ENCODE data around the gene ANLN. TPM values are rescaled to one million over a fixed set of nuclear protein-coding genes. Genes with fewer than 3 reads are reported as not detected.

ANLN gene
- total RNA-seq, 3 donors from 2014 or later (not counting 1 experiment from before 2014, with no cell fraction given), result 1.7 to 2.9 (median 2.0) TPM

- no peak for DNase-seq
These were observed 78.9 kb downstream of the ANLN start for GRCh38 chr7:36468370-36469101.

GRCh38 chr7:36469236-36469635, 79.6 kb downstream of the ANLN start:
- H3K9me3 ChIP-seq (ENCODE audit: control insufficient read depth, insufficient read depth, low read length), result no peaks in the 10 kb centered on the region
- no peak for TF ChIP-seq CTCF (IDR thresholded peaks at IDR 0.05)
- H3K27me3 ChIP-seq (ENCODE audit: control insufficient read depth, insufficient read depth, low read length), result no peaks in the 10 kb centered on the region
- DNase-seq (no peak), ATAC-seq (no peak)
- intact Hi-C loops (cut with micrococcal nuclease), result no loop called here
- no peaks in the 10 kb centered on the region for H3K36me3 ChIP-seq (ENCODE audit: control insufficient read depth, insufficient read depth, low read length)
- H3K4me1 Mint-ChIP-seq, result peaks cover 1 to 6% of the 10 kb centered on the region in 2 donors
- no peak overlapping the region for H3K27ac ChIP-seq (ENCODE audit: low read length)
- H3K36me3 Mint-ChIP-seq, result no peaks in the 10 kb centered on the region
- H3K4me1 ChIP-seq (ENCODE audit: control insufficient read depth, insufficient read depth, low read length), result peaks cover 3% of the 10 kb centered on the region
- H3K4me3 ChIP-seq (ENCODE audit: low read length), result no peak overlapping the region
- H3K27ac Mint-ChIP-seq, result no peak overlapping the region
- H3K4me3 Mint-ChIP-seq, result no peak overlapping the region
- H3K9me3 Mint-ChIP-seq, result no peaks in the 10 kb centered on the region
- H3K27me3 Mint-ChIP-seq (ENCODE audit: low read depth in 2 of 2), result peaks cover 8 to 23% of the 10 kb centered on the region in 2 donors

More at GRCh38 chr7:36468370-36469101, 78.9 kb downstream of the ANLN start:
- Mint-ChIP-seq H3K4me3 (no peak overlapping the region), H3K4me1 (no peaks in the 10 kb centered on the region), H3K36me3 (no peaks in the 10 kb centered on the region), H3K27me3 (ENCODE audit: low read depth in 2 of 2) (peaks cover 10 to 27% of the 10 kb centered on the region in 2 donors), H3K27ac (no peak overlapping the region), H3K9me3 (no peaks in the 10 kb centered on the region)
- no peak for ATAC-seq
- 83% methylated on average over 2 of the region's 2 CpGs for WGBS (ENCODE audit: insufficient coverage)
- Histone ChIP-seq H3K4me3 (ENCODE audit: low read length) (no peak overlapping the region), H3K9me3 (ENCODE audit: control insufficient read depth, insufficient read depth, low read length) (no peaks in the 10 kb centered on the region), H3K36me3 (ENCODE audit: control insufficient read depth, insufficient read depth, low read length) (no peaks in the 10 kb centered on the region), H3K27ac (ENCODE audit: low read length) (no peak overlapping the region), H3K27me3 (ENCODE audit: control insufficient read depth, insufficient read depth, low read length) (no peaks in the 10 kb centered on the region), H3K4me1 (ENCODE audit: control insufficient read depth, insufficient read depth, low read length) (no peaks in the 10 kb centered on the region)
- intact Hi-C loops (cut with micrococcal nuclease), result no loop called here
- no peak for TF ChIP-seq CTCF (IDR thresholded peaks at IDR 0.05)

- peaks cover 7% of the 10 kb centered on the region for H3K4me1 ChIP-seq (ENCODE audit: control insufficient read depth, insufficient read depth, low read length)
- peaks cover 0 to 8% of the 10 kb centered on the region in 2 donors for H3K27me3 Mint-ChIP-seq (ENCODE audit: low read depth in 2 of 2)
- ATAC-seq (no peak), DNase-seq (no peak)
- intact Hi-C loops (cut with micrococcal nuclease), result no loop called here
- no peak overlapping the region for H3K4me3 ChIP-seq (ENCODE audit: low read length)
- no peaks in the 10 kb centered on the region for H3K9me3 Mint-ChIP-seq
- peaks cover 9 to 11% of the 10 kb centered on the region in 2 donors for H3K4me1 Mint-ChIP-seq
- no peak overlapping the region for H3K27ac Mint-ChIP-seq
- WGBS (ENCODE audit: insufficient coverage), result 98% methylated on average over 3 of the region's 3 CpGs
- H3K36me3 ChIP-seq (ENCODE audit: control insufficient read depth, insufficient read depth, low read length), result no peaks in the 10 kb centered on the region
- H3K36me3 Mint-ChIP-seq, result no peaks in the 10 kb centered on the region
- H3K27me3 ChIP-seq (ENCODE audit: control insufficient read depth, insufficient read depth, low read length), result no peaks in the 10 kb centered on the region
- H3K4me3 Mint-ChIP-seq, result no peak overlapping the region
- H3K9me3 ChIP-seq (ENCODE audit: control insufficient read depth, insufficient read depth, low read length), result no peaks in the 10 kb centered on the region
- H3K27ac ChIP-seq (ENCODE audit: low read length), result no peak overlapping the region
- no peak for TF ChIP-seq CTCF (IDR thresholded peaks at IDR 0.05)
These were observed 82.6 kb downstream of the ANLN start for GRCh38 chr7:36472141-36472729.
